AML-193 (cell line): ENCODE results near the gene ZFP14.

Source experiments
- DNase-seq, 2 experiments: peaks; one replicate each; lab custom pipeline; 2025; lab: John Stamatoyannopoulos, UW

ZFP14 gene

DNA sequence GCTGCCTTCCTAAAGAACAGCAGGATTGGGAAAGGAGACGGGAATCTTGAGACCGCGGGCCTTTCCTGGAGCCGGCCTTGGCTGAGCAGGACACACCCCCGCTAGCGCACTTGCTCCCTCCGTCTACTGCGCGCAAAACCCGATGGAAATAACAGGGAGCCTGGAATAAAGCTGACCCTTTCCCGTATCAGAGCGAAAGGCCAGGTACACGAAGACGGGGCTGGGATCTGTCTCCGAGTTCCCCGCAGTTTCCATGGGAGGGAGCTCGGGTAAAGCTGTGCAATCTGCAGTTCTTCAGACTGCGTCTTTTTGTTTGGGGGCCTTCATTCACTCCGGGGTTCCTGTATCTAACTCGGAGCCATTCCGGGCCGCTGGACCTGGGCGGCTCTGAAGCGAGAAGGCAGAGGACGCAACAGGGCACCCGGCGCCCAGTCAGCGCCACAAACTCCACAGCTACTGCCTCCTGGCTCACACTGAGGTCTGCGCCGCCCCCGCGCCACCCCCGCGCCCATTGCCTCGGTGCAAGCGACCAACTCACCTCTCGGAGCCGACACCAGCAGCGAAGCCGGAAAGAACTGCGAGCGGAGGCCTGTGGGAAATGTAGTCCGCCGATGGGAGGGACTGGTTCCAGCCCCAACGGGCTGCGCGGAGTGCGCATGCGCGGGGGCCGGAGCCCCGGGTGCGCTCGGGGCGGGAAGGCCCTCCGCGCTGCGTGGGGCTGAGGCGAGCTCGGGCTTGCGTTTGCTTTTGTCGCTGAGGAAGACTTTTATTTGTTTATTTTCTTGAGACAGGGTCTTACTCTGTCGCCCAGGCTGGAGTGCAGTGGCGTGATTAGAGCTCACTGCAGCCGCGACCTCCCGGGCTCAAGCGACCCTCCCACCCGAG, at the start of gene ZFP14:
ZFP14 (minus strand) TSS at position 577 of the 885 bp plus-strand sequence. CDS start 11,309 bp downstream, outside the sequence.
- DNase-seq = peak; percentile 82 to 90

DNA sequence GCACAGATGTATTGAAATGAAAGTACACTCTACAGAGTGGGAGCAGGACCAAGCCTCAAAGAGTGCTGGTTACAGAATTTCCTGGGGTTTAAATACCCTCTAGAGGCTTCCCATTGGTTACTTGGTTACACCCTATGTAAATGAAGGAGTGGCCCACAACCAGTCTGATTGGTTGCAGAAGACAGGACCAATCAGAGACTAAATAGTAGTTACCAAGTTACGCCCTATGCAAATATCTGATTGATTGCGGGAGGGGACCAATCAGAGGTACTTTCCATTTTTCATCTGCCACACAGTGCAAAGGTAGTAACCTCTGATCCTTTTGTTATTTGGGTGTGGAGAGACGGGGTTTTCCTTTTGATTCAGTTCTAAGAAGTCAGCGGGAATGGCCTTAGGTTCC, 44.9 kb upstream of the ZFP14 start:
- DNase-seq = no peak

DNA sequence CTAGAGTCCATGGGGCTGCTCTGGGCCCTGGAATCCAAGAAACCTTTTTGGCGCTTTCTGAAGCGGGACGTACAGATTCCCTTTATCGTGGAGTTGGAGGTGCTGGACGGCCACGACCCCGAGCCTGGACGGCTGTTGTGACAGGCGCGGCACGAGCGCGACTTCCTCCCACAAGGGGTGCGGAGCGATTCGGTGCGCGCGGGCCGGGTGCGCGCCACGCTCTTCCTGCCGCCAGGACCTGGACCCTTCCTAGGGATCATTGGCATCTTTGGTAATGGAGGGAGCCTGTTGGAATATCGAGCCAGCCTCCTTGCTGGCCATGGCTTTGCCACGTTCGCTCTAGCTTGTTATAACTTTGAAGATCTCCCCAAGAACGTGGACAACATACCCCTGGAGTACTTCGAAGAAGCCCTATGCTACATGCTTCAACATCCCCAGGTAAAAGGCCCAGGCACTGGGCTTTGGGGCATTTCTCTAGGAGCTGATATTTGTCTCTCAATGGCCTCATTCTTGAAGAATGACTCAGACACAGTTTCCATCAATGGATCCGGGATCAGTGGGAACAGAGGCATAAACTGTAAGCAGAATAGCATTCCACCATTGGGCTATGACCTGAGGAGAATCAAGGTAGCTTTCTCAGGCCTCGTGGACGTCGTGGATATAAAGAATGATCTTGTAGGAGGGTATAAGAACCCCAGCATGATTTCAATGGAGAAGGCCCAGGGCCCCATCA, 42.9 kb upstream of the ZFP14 start:
- no peak for DNase-seq

DNA sequence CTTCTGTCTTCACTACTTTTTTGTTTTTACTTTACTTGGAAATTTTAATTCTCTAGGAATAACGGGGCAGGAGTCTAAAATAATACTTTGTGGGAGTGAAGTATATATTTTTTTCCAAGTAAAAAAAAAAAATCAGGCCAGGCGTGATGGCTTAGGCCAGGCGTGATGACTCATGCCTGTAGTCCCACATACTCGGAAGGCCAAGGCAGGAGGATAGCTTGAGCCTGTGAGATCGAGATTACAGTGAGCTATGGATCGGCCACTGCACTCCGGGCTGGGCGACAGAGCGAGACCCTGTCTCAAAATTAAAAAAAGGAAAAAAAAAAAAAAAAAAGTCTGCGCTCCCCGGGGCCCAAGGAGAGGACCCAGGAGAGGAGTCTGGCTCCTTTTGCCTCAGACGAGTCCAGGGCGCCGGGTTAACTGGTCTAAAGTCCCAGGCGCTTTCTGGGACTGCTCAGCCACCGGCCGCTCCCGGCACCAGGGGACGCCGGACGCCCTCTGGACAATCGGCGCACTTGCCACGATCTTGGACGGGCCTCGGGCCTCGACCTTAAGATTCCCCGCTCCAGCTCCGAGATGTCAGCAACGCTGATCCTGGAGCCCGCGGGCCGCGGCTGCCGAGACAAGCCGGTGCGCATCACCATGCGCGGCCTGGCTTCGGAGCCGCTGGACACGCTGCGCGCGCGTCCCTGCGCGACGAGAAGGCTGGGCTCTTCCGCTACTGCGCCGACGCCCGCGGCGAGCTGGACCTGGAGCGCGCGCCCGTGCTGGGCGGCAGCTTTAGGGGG, 42.2 kb upstream of the ZFP14 start:
- no peak for DNase-seq

DNA sequence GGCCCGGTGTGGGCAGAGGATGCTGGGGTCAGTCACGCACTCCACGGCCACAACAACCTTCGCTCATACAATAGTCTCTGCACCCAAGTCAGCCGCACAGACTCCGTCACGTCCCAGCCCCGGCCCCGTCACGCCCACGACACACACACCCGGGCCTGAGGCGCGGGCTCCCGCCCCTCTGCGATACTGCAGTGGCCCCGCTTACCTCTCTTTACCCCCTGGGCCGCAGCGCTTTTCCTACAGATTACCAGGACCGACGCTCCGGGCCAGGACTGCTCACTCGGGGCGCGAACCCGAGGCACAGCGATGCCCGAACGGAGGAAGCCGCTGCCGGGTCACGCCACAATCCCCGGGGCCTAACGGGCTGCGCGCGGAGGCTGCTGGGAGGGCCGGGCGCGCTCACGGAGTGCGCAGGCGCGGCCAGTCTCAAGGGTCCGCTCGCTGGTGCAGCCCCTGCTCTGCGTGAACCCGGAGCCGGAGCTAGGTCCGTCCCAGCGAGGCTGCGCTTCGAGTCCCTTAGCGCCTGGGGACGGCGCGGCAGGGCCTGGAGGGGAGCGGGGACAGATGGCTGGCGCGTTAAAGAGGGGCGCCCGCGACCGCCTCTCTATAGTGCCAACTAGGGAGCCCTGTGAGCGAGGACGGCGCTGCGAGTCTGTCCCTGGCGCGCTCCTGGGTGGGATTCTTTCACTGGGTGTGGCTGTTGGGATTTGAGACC, 39.4 kb upstream of the ZFP14 start, which contains the start of gene ZFP82:
ZFP82 (minus strand) TSS at position 358 of the 715 bp plus-strand sequence. CDS start 8,855 bp downstream, outside the sequence.
- peak; percentile 64 to 72 for DNase-seq

DNA sequence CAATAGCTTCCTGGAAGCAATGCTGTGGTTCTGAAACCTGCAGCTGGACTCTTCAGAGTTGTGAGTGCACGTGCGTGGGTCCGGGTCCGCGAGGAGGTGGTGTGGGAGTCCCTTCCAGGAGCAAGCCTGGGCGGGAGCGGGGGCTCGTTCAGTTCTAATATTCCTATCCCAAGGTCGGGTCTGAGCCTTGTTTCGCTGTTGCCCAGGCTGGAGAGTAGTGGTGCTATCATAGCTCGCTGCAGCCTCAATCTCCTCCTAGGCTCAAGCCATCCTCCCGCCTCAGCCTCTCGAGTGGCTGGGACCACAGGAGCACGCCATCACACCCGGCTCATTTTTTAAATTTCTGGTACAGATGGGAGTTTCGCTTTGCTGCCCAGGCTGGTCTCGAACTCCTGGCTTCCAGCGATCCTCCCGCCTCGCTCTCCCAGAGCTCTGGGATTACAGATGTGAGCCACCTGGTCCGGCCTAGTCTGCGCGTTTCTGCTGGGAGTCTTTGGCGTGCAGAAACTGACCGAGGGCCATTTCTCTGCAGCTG, 38.8 kb upstream of the ZFP14 start:
- DNase-seq = peak in 1 of 2 experiments; percentile 27

DNA sequence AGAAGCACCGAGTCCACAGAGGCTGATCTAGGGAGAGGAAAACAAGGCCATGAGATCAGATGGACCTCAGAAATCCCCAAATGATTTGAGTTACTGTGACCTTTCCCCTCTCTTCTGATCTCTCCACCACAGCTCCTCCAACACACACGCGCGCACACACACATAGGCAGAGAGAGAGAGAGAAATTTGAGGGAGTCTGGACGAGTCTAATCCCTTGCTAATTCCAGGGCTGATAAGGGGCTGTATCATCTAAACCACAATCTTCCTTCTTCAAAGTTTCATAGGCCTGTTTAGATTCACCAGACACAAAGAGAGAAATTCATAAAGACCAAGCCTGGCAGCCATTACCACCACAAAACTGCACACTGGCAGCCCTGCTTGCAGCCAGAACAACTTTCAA, 30.8 kb upstream of the ZFP14 start:
- DNase-seq = no peak

DNA sequence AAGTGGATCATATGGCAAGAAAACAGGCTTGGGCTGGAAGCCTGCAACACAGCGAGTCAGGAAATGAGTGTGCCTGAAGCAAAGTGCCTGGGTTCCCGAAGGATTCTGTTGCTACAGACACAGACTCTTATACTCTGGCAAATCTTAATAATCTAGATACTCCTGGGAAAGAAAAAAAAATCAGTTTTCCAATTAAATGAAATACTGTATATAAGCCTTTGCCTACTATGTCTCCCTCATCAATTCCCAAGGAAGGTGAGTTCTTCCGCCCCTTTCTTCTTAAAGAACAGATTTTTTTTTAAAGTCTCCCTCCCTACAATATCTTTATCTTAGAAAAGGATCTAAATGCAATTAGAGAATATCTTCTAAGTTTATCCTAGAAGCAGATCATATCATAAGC, 29.1 kb upstream of the ZFP14 start:
- no peak for DNase-seq

DNA sequence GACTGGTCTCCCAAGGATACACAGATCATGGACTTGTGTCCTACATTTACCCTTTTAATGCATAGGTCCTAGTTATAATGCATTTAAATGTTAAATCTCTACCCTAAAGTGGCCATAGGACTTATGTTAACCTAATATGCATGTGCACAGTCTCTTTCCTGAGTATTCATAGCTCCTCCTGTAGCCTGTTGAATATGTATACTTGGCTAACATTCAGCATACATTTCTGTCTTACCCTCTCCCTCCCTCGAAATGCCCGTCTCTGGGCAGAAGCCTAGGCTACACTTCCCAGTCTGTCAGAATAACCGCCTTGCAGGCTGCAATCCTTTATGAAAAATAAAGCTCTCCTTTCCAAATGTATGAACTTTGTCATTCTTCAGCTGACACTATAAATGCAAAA, 25.5 kb upstream of the ZFP14 start:
- DNase-seq = no peak

DNA sequence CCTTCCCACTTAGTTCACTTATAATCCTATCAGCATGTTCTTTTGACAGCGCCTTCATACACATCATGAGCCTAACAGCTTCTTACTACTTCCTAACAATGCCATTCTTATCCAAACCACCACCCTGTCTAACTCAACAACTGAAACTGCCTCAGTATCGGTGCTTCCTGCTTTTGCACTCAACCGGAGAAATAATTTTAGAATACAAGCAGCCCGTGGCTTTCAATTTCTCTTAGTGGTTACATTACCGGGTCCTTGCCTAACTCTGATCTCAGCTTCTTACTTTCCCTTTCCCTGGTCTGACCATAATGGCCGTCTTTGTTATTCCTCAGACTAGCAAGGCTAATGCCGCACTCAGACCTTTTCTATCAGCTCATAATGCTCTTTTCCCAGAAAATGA, 22.5 kb upstream of the ZFP14 start:
- no peak for DNase-seq

DNA sequence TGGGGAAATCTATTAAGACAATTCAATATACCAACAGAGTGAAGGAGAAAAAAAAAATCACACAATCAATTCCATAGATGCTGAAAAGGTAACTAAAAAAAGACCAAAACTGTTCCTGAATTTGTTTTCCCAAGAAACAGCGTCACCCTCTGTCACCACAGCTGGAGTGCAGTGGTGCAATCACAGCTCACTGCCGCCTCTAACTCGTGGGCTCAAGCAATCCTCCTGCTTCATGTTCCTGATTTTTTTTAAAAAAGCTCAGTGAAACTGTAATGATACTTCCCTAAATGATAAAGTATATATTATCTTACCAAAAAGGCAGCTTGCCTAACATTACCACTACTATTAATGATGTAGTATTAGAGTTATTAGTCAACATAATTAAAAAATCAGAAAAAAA, 19.6 kb upstream of the ZFP14 start:
- DNase-seq = no peak

DNA sequence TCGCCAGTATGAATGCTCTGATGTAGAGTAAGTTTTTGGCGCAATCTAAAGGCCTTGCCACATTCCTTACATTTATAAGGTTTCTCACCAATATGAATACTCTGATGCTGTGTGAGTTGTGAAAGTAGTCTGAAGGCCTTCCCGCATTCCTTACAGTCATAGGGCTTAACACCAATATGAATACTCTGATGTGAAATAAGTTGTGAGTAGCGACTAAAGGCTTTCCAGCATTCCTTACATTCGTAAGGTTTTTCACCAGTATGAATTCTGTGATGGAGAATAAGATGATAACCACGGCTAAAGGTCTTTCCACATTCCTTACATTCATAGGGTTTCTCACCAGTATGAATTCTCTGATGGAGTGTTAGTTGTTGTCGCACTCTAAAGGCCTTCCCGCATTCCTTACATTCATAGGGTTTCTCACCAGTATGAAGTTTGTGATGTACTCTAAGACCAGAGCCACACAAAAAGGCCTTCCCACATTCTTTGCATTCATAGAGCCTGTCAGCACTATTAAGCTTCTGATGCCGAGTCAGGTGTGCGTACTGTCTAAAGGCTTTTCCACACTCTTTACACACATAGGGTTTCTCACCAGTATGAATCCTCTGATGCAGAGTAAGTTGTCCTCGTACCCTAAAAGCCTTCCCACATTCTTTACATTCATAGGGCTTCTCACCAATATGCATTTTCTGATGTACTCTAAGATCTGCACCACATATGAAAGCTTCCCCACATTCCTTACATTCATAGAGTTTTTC, 14.1 kb upstream of the ZFP14 start:
- no peak for DNase-seq

DNA sequence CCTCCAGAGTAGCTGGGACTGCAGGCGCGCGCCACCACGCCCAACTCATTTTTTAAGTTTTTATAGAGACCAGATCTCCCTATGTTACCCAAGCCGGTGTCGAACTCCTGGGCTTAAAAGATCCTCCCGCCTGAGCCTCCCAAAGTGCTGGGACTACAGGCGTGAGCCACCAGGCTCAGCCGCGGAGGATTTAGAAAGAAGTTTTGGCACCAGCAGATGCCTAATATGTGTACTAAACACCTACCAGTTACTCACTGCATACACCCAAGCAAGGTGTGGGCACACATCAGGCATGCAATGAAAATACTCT, 464 bp upstream of the ZFP14 start:
- DNase-seq = no peak

DNA sequence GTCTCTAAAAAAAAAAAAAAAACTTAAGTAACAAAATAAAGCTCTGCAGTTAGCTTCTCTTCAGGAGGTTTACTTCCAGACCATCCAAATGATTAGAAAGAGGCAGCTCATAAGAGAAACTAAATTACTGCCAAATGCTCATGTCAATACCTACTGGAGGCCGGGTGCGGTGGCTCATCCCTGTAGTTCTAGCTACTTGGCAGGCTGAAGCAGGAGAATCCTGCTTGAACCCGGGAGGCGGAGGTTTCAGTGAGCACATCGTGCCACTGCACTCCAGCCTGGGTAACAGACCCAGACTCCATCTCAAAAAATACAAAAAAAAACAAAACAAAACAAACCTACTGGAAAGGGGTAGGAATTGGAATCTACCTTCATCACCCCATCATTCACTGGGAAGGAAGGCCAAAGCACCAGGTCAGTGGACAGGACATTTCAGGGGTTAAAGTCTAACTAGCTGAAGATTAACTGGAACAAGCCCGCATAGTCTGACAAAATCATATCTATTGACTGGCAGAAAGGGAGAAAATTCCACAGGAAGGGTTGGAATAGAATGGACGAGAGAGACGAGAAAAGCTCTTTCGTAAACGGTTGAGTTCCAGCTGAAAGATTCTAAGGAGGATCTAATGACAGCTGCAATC, 1.3 kb downstream of the ZFP14 start:
- DNase-seq = no peak

DNA sequence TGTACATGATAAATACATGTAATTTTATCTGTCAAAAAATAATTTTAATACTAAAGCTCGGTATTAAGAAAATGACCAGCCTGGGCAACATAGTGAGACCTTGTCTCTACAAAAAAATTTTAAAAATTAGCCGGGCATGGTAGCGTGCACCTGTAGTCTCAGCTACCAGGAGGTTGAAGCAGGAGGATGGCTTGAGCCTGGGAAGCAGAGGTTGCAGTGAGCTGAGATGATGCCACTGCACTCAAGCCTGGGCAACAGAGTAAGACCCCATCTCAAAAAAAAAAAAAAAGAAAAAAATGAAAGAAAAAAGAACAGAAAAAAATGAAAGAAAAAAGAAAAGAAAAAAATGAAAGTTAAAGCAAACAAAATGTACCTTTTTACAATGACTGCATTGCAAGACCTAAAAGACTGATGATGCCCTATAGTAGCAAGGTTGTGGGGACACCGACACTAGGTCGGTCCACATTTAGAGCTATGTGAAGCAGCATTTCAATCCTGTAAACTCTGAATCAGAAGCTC, 5.3 kb downstream of the ZFP14 start:
- DNase-seq = no peak

DNA sequence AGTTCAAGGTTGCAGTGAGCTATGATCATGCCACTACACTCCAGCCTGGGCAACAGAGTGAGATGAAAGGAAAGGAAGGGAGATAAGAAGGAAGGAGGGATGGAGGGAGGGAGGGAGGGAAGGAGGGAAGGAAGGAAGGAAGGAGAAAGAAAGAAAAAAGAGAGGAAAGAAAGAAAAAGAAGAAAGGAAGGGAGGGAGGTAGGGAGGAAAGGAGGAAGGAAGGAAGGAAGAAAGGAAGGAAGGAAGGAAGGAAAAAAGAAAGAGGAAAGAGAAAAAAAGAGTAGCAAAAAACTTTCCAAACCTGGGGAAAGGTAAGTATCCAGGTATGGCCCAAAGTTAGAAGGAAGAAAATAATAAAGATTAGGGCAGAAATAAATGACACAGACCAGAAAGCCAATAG, 7.1 kb downstream of the ZFP14 start:
- DNase-seq = no peak

DNA sequence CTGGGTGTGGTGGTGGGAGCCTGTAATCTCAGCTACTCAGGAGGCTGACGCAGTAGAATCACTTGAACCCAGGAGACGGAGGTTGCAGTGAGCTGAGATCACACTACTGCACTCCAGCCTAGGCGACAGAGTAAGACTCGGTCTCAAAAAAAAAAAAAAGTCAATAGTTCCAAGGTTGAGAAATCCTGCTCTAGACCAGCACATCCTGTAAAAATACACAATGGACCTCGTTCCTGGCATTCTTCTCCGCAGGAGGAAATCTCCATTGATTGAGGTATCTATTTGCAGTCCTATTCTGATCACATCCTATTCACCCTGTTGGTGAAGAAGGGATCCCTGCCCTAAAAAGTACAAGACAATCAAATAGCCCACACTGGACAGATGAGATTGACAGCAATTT, 15.2 kb downstream of the ZFP14 start:
- DNase-seq = no peak

DNA sequence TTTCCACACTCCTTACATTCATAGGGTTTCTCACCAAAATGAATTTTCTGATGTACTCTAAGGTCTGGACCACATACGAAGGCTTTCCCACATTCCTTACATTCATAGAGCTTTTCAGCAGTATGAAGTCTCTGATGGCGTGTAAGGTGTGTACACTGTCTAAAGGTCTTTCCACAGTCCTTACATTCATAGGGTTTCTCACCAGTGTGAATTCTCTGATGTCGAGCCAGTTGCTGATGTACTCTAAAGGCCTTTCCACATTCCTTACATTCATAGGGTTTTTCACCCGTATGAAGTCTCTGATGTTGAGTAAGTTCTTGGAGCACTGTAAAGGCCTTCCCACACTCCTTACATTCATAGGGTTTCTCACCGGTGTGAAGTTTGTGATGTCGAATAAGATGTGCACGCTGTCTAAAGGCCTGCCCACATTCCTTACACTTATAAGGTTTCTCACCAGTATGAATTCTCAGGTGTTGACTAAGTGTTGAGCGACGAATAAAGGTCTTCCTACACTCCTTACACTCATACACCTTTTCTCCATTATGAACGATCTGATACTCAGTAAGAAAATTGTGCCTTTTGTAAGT, 38.1 kb downstream of the ZFP14 start:
- DNase-seq = no peak

DNA sequence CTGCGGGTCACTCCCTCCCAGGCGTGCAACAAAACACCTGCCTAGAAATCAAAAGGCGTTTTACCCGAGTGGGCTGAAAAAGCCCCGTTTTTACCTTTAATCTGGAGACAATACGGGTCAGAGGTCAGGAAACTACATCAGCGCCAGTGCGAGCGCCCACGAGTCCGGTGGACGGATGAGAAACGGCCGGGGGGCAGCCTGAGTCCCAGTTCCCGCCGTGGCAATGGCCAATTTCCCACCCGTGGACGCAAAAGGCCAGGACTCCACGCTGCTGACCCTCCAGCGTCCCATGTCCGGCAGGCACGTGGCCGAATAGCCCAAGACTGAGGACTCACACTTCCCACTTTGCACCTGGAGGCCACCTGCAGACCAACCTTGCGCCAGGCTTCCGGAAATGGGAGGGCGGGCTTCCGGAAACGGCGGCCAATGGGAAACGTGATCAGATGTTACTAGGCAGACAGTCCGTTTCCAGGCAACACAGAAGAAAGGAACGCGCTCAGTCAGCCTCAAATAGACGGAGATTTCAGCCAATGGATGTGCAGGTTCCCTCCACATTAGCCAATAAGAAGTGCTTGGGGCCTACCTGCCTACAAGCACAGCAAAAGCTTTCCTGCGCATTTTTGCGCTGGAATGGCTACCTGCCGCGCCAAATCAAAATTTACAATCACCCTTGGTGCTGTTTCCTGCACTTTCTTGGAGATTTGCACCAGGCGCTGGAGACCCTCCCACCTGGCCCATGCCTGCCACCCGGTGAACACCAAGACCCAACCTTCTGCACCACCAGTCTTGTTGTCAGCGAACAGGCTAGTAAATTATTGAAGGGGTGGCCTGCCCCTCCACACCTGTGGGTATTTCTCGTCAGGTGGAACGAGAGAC, 47.4 kb downstream of the ZFP14 start:
- no peak for DNase-seq
